GM12892 (cell line): Measurements from ENCODE around the gene DISP3.

Experiments used
- POLR2A ChIP-seq: IDR thresholded peaks from 2 replicates; pipeline ENCODE4 v1.6.1; 2011; ENCODE audit warnings: low read depth, low read length, control low read depth
- POLR2AphosphoS5 ChIP-seq: IDR thresholded peaks from 2 replicates; pipeline ENCODE4 v1.6.1; 2011; ENCODE audit warnings: low read depth, low read length, control low read depth
- TAF1 ChIP-seq: IDR thresholded peaks from 2 replicates; pipeline ENCODE4 v1.6.1; 2011; ENCODE audit warnings: low read depth, mild to moderate bottlenecking, control low read depth, low read length, borderline replicate concordance

GRCh38 chr1:11493972-11494655 lies 15.2 kb downstream of the DISP3 start:
- TF ChIP-seq POLR2AphosphoS5 = no peak
- no peak for TF ChIP-seq POLR2A
- no peak for TF ChIP-seq TAF1
